Subcutaneous adipose tissue (tissue), 4 donors: ENCODE results near the gene CCL20. TPM values are rescaled to one million over a fixed set of nuclear protein-coding genes. Genes with fewer than 3 reads are reported as not detected.

ENCODE experiments used
- CTCF ChIP-seq: fragments of 450-650 bp; IDR thresholded peaks from one replicate; pipeline ENCODE4 v1.5.1; 2016; ENCODE audit warnings: low read depth, mild to moderate bottlenecking, control low read depth, antibody characterized with exemption, moderate library complexity
- small RNA-seq: library from RNA; depleted of rRNA; stranded (forward); fragments of <200 nt; gene quantifications from one replicate; pipeline ENCODE3, GENCODE V24; 2016
- total RNA-seq, 4 donors: library from RNA; depleted of rRNA; stranded (reverse); fragments of >200 nt; gene quantifications; one replicate each; pipeline ENCODE4 v1.1.0, GENCODE V29; 2016

CCL20 gene
- total RNA-seq, 4 donors from 2014 or later, result 1.9 TPM; not detected in 3

- TF ChIP-seq CTCF, result no peak
Measured at GRCh38 chr2:227860221-227860641, 46.6 kb downstream of the CCL20 start.

GRCh38 chr2:227861011-227861410 is 47.4 kb downstream of the CCL20 start:
- no peak for TF ChIP-seq CTCF

GRCh38 chr2:227862227-227862740 is 48.6 kb downstream of the CCL20 start:
- TF ChIP-seq CTCF, result no peak

- TF ChIP-seq CTCF, result no peak
Measured at GRCh38 chr2:227862741-227863588, 49.3 kb downstream of the CCL20 start.

GRCh38 chr2:227864161-227864756 is 50.6 kb downstream of the CCL20 start:
- no peak for TF ChIP-seq CTCF

- no peak for TF ChIP-seq CTCF
Measured at GRCh38 chr2:227865291-227865690, 51.6 kb downstream of the CCL20 start.

Small RNA genes lying within 50 kb of the gene (small RNA-seq; reads per million reads assigned to genes)
- gene SNRPGP8, result not detected

Other genes with a start within 250 kb of the CCL20 start
- gene SCYGR2, start 214.9 kb upstream of the CCL20 start, total RNA-seq, result not detected
- gene SCYGR3, start 199.0 kb upstream of the CCL20 start, total RNA-seq, result not detected
- not detected for gene SCYGR4, start 196.3 kb upstream of the CCL20 start, total RNA-seq
- gene SCYGR5, start 147.0 kb upstream of the CCL20 start, total RNA-seq, result not detected
- gene SLC19A3, start 95.8 kb upstream of the CCL20 start, total RNA-seq, result 100 to 1,000 TPM; 253 to 521 (median 402) TPM
- not detected for gene SCYGR6, start 89.1 kb upstream of the CCL20 start, total RNA-seq
- gene SCYGR7, start 85.5 kb upstream of the CCL20 start, total RNA-seq, result not detected
- not detected for gene SCYGR8, start 67.9 kb upstream of the CCL20 start, total RNA-seq
- under 1 TPM in 2 of 4 donors, not detected in 2; 0.22 to 0.68 TPM for gene DAW1, start 57.8 kb downstream of the CCL20 start, total RNA-seq